Neural crest cell (in vitro differentiated cells): ENCODE results near the gene RPEL1. TPM values are rescaled to one million over a fixed set of nuclear protein-coding genes. Genes with fewer than 3 reads are reported as not detected.
"Not testable (repeated sequence)": the region's sequence is repeated elsewhere in the genome, so short reads cannot be mapped to it uniquely, and the experiment has no call there.

Experiments used
- DNase-seq: peaks from one replicate; pipeline ENCODE4 v3.0.0; 2021; ENCODE audit warnings: low read depth, mixed read lengths, low spot score
- H3K27ac Mint-ChIP-seq: one replicate; pipeline ENCODE4 v1.8.0; 2021; ENCODE audit warnings: mild to moderate bottlenecking, mixed read lengths; ENCODE audit not compliant: unreplicated experiment
- H3K27me3 Mint-ChIP-seq: 2 replicates; pipeline ENCODE4 v1.8.0; 2021; ENCODE audit warnings: low read depth, mild to moderate bottlenecking, mixed read lengths
- H3K36me3 Mint-ChIP-seq: 2 replicates; pipeline ENCODE4 v1.8.0; 2021; ENCODE audit warnings: low read depth, mild to moderate bottlenecking, mixed read lengths
- H3K4me1 Mint-ChIP-seq: 2 replicates; pipeline ENCODE4 v1.8.0; 2021; ENCODE audit warnings: mixed read lengths
- H3K4me3 Mint-ChIP-seq: one replicate; pipeline ENCODE4 v1.8.0; 2021; ENCODE audit warnings: mild to moderate bottlenecking, mixed read lengths
- H3K9me3 Mint-ChIP-seq: 2 replicates; pipeline ENCODE4 v1.8.0; 2021; ENCODE audit warnings: mixed read lengths
- total RNA-seq: library from RNA; stranded (reverse); gene quantifications from 2 replicates; pipeline ENCODE4 v1.2.1, GENCODE V29; 2021
- TF ChIP-seq, protein P1 (sequence below): fragments of 200-600 bp; sonication (generic); conservative IDR thresholded peaks from 2 replicates; pipeline ENCODE4 v1.5.0; 2021; ENCODE audit warnings: antibody characterized with exemption, mild to moderate bottlenecking

The RPEL1 gene
- total RNA-seq, 1 donor from 2014 or later, result not detected

GRCh38 chr10:103215601-103216000, 30.1 kb upstream of the RPEL1 start:
- Mint-ChIP-seq H3K4me3 (no peak overlapping the region), H3K27ac (no peak overlapping the region), H3K9me3 (no peaks in the 10 kb centered on the region), H3K36me3 (no peaks in the 10 kb centered on the region), H3K27me3 (no peaks in the 10 kb centered on the region), H3K4me1 (no peaks in the 10 kb centered on the region)
- TF ChIP-seq, protein P1, sequence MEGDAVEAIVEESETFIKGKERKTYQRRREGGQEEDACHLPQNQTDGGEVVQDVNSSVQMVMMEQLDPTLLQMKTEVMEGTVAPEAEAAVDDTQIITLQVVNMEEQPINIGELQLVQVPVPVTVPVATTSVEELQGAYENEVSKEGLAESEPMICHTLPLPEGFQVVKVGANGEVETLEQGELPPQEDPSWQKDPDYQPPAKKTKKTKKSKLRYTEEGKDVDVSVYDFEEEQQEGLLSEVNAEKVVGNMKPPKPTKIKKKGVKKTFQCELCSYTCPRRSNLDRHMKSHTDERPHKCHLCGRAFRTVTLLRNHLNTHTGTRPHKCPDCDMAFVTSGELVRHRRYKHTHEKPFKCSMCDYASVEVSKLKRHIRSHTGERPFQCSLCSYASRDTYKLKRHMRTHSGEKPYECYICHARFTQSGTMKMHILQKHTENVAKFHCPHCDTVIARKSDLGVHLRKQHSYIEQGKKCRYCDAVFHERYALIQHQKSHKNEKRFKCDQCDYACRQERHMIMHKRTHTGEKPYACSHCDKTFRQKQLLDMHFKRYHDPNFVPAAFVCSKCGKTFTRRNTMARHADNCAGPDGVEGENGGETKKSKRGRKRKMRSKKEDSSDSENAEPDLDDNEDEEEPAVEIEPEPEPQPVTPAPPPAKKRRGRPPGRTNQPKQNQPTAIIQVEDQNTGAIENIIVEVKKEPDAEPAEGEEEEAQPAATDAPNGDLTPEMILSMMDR, result no peak
- no peak for DNase-seq

GRCh38 chr10:103216362-103216761, 29.3 kb upstream of the RPEL1 start:
- H3K27me3 Mint-ChIP-seq, H3K4me1 Mint-ChIP-seq, DNase-seq, H3K36me3 Mint-ChIP-seq, H3K4me3 Mint-ChIP-seq, H3K9me3 Mint-ChIP-seq, H3K27ac Mint-ChIP-seq: not testable (repeated sequence)

- DNase-seq, result no peak
- no peak overlapping the region for H3K4me3 Mint-ChIP-seq
These were observed 21.6 kb upstream of the RPEL1 start for GRCh38 chr10:103224133-103224532.

DNA sequence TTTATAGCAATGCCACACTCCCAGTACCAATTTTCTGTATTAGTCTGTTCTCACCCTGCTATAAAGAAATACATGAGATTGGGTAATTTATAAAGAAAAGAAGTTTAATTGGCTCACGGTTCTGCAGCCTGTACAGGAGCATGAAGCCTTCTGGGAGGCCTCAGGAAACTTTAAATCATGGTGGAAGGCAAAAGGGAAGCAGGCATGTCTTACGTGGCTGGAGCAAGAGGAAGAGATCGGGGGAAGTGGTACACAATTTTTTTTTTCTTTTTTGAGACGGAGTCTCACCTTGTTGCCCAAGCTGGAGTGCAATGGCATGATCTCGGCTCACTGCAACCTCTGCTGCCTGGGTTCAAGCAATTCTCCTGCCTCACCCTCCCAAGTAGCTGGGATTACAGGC, 21.0 kb upstream of the RPEL1 start:
- not testable (repeated sequence) for H3K27me3 Mint-ChIP-seq, DNase-seq, H3K4me3 Mint-ChIP-seq, H3K4me1 Mint-ChIP-seq, H3K27ac Mint-ChIP-seq, H3K36me3 Mint-ChIP-seq
- peaks cover 13% of the 10 kb centered on the region for H3K9me3 Mint-ChIP-seq

More at GRCh38 chr10:103224133-103224532, 21.6 kb upstream of the RPEL1 start:
- H3K36me3 Mint-ChIP-seq, result peaks cover 8% of the 10 kb centered on the region
- no peaks in the 10 kb centered on the region for H3K4me1 Mint-ChIP-seq
- no peaks in the 10 kb centered on the region for H3K27me3 Mint-ChIP-seq
- TF ChIP-seq, protein P1, result no peak
- H3K9me3 Mint-ChIP-seq, result peaks cover 13% of the 10 kb centered on the region
- no peak overlapping the region for H3K27ac Mint-ChIP-seq

DNA sequence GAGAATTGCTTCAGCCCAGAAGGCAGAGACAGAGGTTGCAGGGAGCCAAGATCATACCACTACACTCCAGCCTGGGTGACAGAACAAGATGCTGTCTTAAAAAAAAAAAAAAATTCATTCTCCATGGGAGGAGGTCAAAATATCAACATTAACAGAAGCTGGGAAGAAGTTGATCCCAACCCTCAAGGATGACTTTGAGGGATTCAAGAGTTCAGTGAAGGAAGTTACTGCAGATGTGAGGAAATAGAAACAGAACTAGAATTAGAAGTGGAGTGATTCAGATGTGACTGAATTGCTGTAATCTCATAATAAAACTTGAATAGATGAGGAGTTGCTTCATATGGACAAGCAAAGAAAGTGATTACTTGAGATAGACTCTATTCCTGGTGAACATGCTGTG, 19.7 kb upstream of the RPEL1 start:
- peaks cover under 1% of the 10 kb centered on the region for H3K4me1 Mint-ChIP-seq
- H3K27me3 Mint-ChIP-seq, result no peaks in the 10 kb centered on the region
- peaks cover 8% of the 10 kb centered on the region for H3K36me3 Mint-ChIP-seq
- no peak overlapping the region for H3K4me3 Mint-ChIP-seq
- no peak overlapping the region for H3K27ac Mint-ChIP-seq
- DNase-seq, result no peak
- TF ChIP-seq, protein P1, result no peak
- H3K9me3 Mint-ChIP-seq, result peaks cover 13% of the 10 kb centered on the region

DNA sequence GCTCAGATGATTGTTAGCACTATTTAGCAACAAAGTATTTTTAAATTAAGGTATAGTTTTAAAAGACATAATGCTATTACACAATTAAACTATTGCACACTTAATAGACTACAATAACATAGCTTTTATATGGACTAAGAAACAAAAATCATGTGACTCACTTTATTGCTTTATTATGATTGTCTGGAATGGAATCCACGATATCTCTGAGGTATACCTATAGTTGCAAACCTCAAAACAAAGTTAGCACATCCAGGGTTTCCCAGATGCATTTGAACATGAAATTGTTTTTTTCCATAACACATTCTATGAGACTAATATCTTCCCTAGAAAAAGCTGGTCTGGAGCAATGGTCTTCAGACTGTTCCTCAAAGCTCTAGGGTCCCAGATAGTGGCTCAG, 18.3 kb upstream of the RPEL1 start:
- TF ChIP-seq, protein P1, result no peak
- no peaks in the 10 kb centered on the region for H3K27me3 Mint-ChIP-seq
- H3K27ac Mint-ChIP-seq, result no peak overlapping the region
- H3K9me3 Mint-ChIP-seq, result peaks cover 10% of the 10 kb centered on the region
- H3K36me3 Mint-ChIP-seq, result peaks cover 8% of the 10 kb centered on the region
- H3K4me3 Mint-ChIP-seq, result no peak overlapping the region
- DNase-seq, result no peak
- H3K4me1 Mint-ChIP-seq, result peaks cover 10% of the 10 kb centered on the region

- TF ChIP-seq, protein P1, result no peak
These were observed 14.6 kb upstream of the RPEL1 start for GRCh38 chr10:103231047-103231551.

More at GRCh38 chr10:103231047-103231551, 14.6 kb upstream of the RPEL1 start:
- peaks cover 10% of the 10 kb centered on the region for H3K4me1 Mint-ChIP-seq
- H3K4me3 Mint-ChIP-seq, result no peak overlapping the region
- DNase-seq, result no peak
- H3K27ac Mint-ChIP-seq, result peak overlapping the region; percentile 78
- no peaks in the 10 kb centered on the region for H3K27me3 Mint-ChIP-seq
- H3K9me3 Mint-ChIP-seq, result no peaks in the 10 kb centered on the region
- no peaks in the 10 kb centered on the region for H3K36me3 Mint-ChIP-seq
